Kidney (tissue), 14 donors: Measurements from ENCODE around the gene SEC61A1. TPM values are rescaled to one million over a fixed set of nuclear protein-coding genes. Genes with fewer than 3 reads are reported as not detected.

ENCODE experiments used
- DNase-seq, 5 donors: peaks; one replicate each; pipeline ENCODE4 v3.0.0-alpha.2; 2013 to 2020
- FAIRE-seq: peaks from 2 replicates; lab custom pipeline; 2012; peaks lifted over from hg19 to GRCh38; lab: Jason Lieb, UNC
- H3K27ac ChIP-seq, 2 donors: one replicate each; pipeline ENCODE4 v1.7.0; 2013; ENCODE audit warnings: low read depth in 2 of 2, low read length in 2 of 2, inconsistent platforms in 1 of 2
- H3K27me3 ChIP-seq: one replicate; pipeline ENCODE4 v1.7.1; 2013; ENCODE audit warnings: low read length, inconsistent platforms; ENCODE audit not compliant: control insufficient read depth, insufficient read depth
- H3K36me3 ChIP-seq, 3 donors: one replicate each; pipeline versions ENCODE4 v1.7.0 to v1.7.1; 2013; ENCODE audit warnings: low read length in 3 of 3, control low read depth in 1 of 3, inconsistent platforms in 1 of 3; ENCODE audit not compliant: insufficient read depth in 3 of 3, control insufficient read depth in 2 of 3
- H3K4me1 ChIP-seq, 3 donors: one replicate each; pipeline versions ENCODE4 v1.7.0 to v1.7.1; 2013; ENCODE audit warnings: low read length in 3 of 3, inconsistent platforms in 1 of 3, low read depth in 1 of 3; ENCODE audit not compliant: control insufficient read depth in 2 of 3, insufficient read depth in 2 of 3
- H3K4me3 ChIP-seq, 3 donors: one replicate each; pipeline versions ENCODE4 v1.7.0 to v1.8.1; 2013; ENCODE audit warnings: low read length in 3 of 3, control low read depth in 1 of 3, inconsistent platforms in 1 of 3
- H3K9ac ChIP-seq, 3 donors: one replicate each; pipeline versions ENCODE4 v1.7.0 to v1.7.1; 2013; ENCODE audit warnings: low read length in 3 of 3, control low read depth in 1 of 3, inconsistent platforms in 1 of 3
- H3K9me3 ChIP-seq, 3 donors: one replicate each; pipeline versions ENCODE4 v1.7.0 to v1.7.1; 2013; ENCODE audit warnings: low read length in 3 of 3, control low read depth in 1 of 3, inconsistent platforms in 1 of 3; ENCODE audit not compliant: control insufficient read depth in 2 of 3, insufficient read depth in 1 of 3
- intact Hi-C: fragments of 100-400 bp; cut with DNase I; formaldehyde crosslinking; loops from one replicate; pipeline ENCODE4 v1.11.1; 2022
- polyA plus RNA-seq: library from polyadenylated mRNA; stranded (reverse); fragments of 350-450 nt; fragmentation: Illumina TruSeq; extraction: RNeasy Lipid Tissue Mini Kit (QIAGEN cat#74804); gene quantifications from one replicate; pipeline ENCODE4 v1.2.3, GENCODE V29; 2014; ENCODE audit warnings: low read depth, low replicate concordance; ENCODE audit not compliant: insufficient read depth
- total RNA-seq: library from RNA; stranded (reverse); fragmentation: NEBNext Ultra II Directional; extraction: Animal tissue kit (Norgen Biotek cat#: 25700); gene quantifications from one replicate; pipeline ENCODE4 v1.2.1, GENCODE V29; 2021
- TF ChIP-seq, protein P1 (sequence below): IDR thresholded peaks from 3 replicates; pipeline ENCODE4 v1.5.1; 2012; ENCODE audit warnings: mild to moderate bottlenecking, moderate library complexity, borderline replicate concordance; ENCODE audit not compliant: insufficient read depth; ENCODE audit errors: extremely low read depth
- donor health status: control.
- donor health status: control.
- donor health status: control.
- donor health status: control.
- donor health status: control.
- donor health status: DM: yes; HTN: yes; CAD: no.
- donor health status: Normal renal cell carcinoma (clear cell type).

SEC61A1 gene
- total and polyA plus RNA-seq, 2 donors from 2014 or later: 119 to 177 TPM

DNA sequence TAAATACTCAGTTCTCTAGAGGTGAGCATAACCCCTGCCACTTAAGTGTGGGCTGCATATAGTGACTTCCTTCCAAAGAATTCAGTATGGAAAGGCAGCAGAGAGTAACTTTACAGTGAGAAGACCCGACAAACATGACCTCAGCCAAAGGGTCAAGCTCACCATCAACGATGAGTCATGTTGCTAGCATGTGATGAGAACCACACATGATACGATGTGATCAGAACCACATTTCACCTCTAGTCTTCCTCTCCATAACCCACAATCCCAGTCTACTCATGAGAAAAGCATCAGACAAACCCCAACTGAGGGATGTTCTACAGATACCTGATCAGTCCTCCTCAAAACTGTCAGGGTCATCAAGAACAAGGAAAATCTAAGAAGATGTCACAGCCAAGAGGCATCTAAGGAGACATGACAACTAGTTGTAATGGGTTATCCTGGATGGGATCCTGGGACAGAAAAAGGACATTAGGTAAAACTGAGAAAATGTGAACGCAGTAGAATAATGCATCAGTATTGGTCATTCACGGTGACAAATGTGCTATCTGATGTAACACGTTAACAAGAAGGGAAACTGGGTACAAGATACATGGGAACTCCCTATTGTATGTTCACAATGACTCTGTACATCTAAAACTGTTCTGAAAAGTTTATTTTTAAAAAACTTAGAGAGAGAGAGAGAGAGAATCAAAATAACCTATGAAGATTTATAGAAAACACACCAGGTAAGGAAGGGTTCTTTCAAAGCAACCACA lies 28.3 kb downstream of the SEC61A1 start:
- DNase-seq (no peak), FAIRE-seq (no peak)
- TF ChIP-seq, protein P1, sequence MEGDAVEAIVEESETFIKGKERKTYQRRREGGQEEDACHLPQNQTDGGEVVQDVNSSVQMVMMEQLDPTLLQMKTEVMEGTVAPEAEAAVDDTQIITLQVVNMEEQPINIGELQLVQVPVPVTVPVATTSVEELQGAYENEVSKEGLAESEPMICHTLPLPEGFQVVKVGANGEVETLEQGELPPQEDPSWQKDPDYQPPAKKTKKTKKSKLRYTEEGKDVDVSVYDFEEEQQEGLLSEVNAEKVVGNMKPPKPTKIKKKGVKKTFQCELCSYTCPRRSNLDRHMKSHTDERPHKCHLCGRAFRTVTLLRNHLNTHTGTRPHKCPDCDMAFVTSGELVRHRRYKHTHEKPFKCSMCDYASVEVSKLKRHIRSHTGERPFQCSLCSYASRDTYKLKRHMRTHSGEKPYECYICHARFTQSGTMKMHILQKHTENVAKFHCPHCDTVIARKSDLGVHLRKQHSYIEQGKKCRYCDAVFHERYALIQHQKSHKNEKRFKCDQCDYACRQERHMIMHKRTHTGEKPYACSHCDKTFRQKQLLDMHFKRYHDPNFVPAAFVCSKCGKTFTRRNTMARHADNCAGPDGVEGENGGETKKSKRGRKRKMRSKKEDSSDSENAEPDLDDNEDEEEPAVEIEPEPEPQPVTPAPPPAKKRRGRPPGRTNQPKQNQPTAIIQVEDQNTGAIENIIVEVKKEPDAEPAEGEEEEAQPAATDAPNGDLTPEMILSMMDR: no peak
- Histone ChIP-seq H3K9me3 (no peaks in the 10 kb centered on the region), H3K4me1 (peaks cover 0 to 31% (median 27%) of the 10 kb centered on the region in 3 donors), H3K9ac (no peak overlapping the region), H3K4me3 (no peak overlapping the region), H3K27me3 (no peaks in the 10 kb centered on the region), H3K36me3 (peaks cover 0 to 4% (median 2%) of the 10 kb centered on the region in 3 donors), H3K27ac (no peak overlapping the region)
- intact Hi-C loops: no loop called here

DNA sequence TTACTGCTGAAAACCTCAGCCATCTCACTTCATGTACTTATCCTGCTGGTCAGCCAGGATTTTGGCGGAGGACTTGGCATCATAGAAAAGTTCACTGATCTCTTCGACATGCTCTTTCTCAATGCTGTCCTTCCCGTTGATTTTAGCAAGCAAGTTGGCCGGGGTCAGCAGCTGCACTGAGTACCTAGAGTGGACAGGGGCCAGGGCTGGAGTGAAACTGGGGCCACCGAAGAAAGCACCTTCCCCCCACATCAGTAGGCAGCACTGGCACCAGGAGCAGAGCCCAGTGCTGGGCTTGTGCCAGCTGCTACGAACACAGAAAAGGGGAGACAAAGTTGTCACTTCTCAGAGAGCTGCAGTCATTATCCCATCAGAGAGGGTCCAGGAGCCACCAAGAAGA lies 29.0 kb downstream of the SEC61A1 start:
- TF ChIP-seq, protein P1: no peak
- no peak for DNase-seq
- H3K27ac ChIP-seq: no peak overlapping the region
- intact Hi-C loops: no loop called here
- no peaks in the 10 kb centered on the region for H3K9me3 ChIP-seq
- no peak for FAIRE-seq
- H3K4me3 ChIP-seq: no peak overlapping the region
- H3K9ac ChIP-seq: no peak overlapping the region
- no peaks in the 10 kb centered on the region for H3K27me3 ChIP-seq
- H3K4me1 ChIP-seq: peaks cover 0 to 31% (median 27%) of the 10 kb centered on the region in 3 donors
- H3K36me3 ChIP-seq: peaks cover under 1 to 4% (median 2%) of the 10 kb centered on the region in 3 donors

DNA sequence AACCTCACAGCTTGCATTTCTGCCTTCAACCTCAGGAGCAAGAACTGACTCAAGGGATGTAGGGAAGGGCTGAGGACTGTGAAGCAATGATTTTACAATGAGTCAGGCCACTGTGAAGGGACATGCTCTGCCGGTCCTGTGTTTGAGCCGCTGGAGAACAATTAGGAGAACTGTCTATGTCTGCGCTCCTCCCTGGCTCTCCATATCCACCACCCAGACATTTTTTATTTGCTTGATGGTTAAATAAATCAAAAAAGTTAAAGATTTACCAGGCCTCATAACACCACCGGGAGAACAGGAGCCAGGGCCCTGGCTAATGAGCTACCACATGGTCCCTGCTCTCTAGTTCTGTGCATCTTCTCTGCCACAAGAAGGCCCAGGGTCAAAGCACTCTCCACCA lies 29.6 kb downstream of the SEC61A1 start:
- no peaks in the 10 kb centered on the region for H3K27me3 ChIP-seq
- no peak overlapping the region for H3K4me3 ChIP-seq
- no peak overlapping the region for H3K9ac ChIP-seq
- peaks cover 0 to 31% (median 27%) of the 10 kb centered on the region in 3 donors for H3K4me1 ChIP-seq
- FAIRE-seq (no peak), DNase-seq (peak in 1 of 5 donors; percentile 27)
- H3K36me3 ChIP-seq: peaks cover 2 to 7% (median 3%) of the 10 kb centered on the region in 3 donors
- no peaks in the 10 kb centered on the region for H3K9me3 ChIP-seq
- intact Hi-C loops: no loop called here
- H3K27ac ChIP-seq: no peak overlapping the region
- TF ChIP-seq, protein P1: no peak
